Measurements from ENCODE around the gene DAPK1. TPM values are rescaled to one million over a fixed set of nuclear protein-coding genes. Genes with fewer than 3 reads are reported as not detected.

The DAPK1 gene
- total and polyA plus RNA-seq, 2 donors from 2014 or later: 15.5 to 166 TPM

- intact Hi-C loops (cut with DNase I): no loop called here
- no peaks in the 10 kb centered on the region for H3K9me3 ChIP-seq (ENCODE audit: control insufficient read depth in 2 of 3, insufficient read depth in 1 of 3, low read length in 3 of 3)
- no peak overlapping the region for H3K27ac ChIP-seq (ENCODE audit: low read depth in 2 of 2, low read length in 2 of 2)
- FAIRE-seq (no peak), DNase-seq (no peak)
- H3K4me3 ChIP-seq (ENCODE audit: low read length in 3 of 3): no peak overlapping the region
- no peaks in the 10 kb centered on the region for H3K4me1 ChIP-seq (ENCODE audit: control insufficient read depth in 2 of 3, insufficient read depth in 2 of 3, low read depth in 1 of 3, low read length in 3 of 3)
- no peak for TF ChIP-seq CTCF (IDR thresholded peaks at IDR 0.05; ENCODE audit: borderline replicate concordance, extremely low read depth, insufficient read depth)
- H3K36me3 ChIP-seq (ENCODE audit: control insufficient read depth in 2 of 3, insufficient read depth in 3 of 3, low read length in 3 of 3): peaks cover 0 to 25% (median 8%) of the 10 kb centered on the region in 3 donors
- H3K9ac ChIP-seq (ENCODE audit: low read length in 3 of 3): no peak overlapping the region
- H3K27me3 ChIP-seq (ENCODE audit: control insufficient read depth, insufficient read depth, low read length): no peaks in the 10 kb centered on the region
These were observed 235.8 kb downstream of the DAPK1 start for GRCh38 chr9:87733273-87734052.

- Histone ChIP-seq H3K4me1 (ENCODE audit: control insufficient read depth in 2 of 3, insufficient read depth in 2 of 3, low read depth in 1 of 3, low read length in 3 of 3) (no peaks in the 10 kb centered on the region), H3K27ac (ENCODE audit: low read depth in 2 of 2, low read length in 2 of 2) (no peak overlapping the region), H3K4me3 (ENCODE audit: low read length in 3 of 3) (no peak overlapping the region), H3K36me3 (ENCODE audit: control insufficient read depth in 2 of 3, insufficient read depth in 3 of 3, low read length in 3 of 3) (peaks cover 0 to 19% (median 5%) of the 10 kb centered on the region in 3 donors), H3K9me3 (ENCODE audit: control insufficient read depth in 2 of 3, insufficient read depth in 1 of 3, low read length in 3 of 3) (no peaks in the 10 kb centered on the region), H3K9ac (ENCODE audit: low read length in 3 of 3) (no peak overlapping the region), H3K27me3 (ENCODE audit: control insufficient read depth, insufficient read depth, low read length) (no peaks in the 10 kb centered on the region)
- DNase-seq: no peak
- TF ChIP-seq CTCF (IDR thresholded peaks at IDR 0.05; ENCODE audit: borderline replicate concordance, extremely low read depth, insufficient read depth): no peak
- no peak for FAIRE-seq
- intact Hi-C loops (cut with DNase I): no loop called here
These were observed 236.4 kb downstream of the DAPK1 start for GRCh38 chr9:87734106-87734505.

- TF ChIP-seq CTCF (IDR thresholded peaks at IDR 0.05; ENCODE audit: borderline replicate concordance, extremely low read depth, insufficient read depth): no peak
- H3K27me3 ChIP-seq (ENCODE audit: control insufficient read depth, insufficient read depth, low read length): no peaks in the 10 kb centered on the region
These were observed 241.9 kb downstream of the DAPK1 start for GRCh38 chr9:87739546-87739945.

More at GRCh38 chr9:87739546-87739945, 241.9 kb downstream of the DAPK1 start:
- Histone ChIP-seq H3K9ac (ENCODE audit: low read length in 3 of 3) (no peak overlapping the region), H3K27ac (ENCODE audit: low read depth in 2 of 2, low read length in 2 of 2) (no peak overlapping the region), H3K9me3 (ENCODE audit: control insufficient read depth in 2 of 3, insufficient read depth in 1 of 3, low read length in 3 of 3) (peaks cover 0 to 10% (median 0%) of the 10 kb centered on the region in 3 donors), H3K4me1 (ENCODE audit: control insufficient read depth in 2 of 3, insufficient read depth in 2 of 3, low read depth in 1 of 3, low read length in 3 of 3) (no peaks in the 10 kb centered on the region), H3K4me3 (ENCODE audit: low read length in 3 of 3) (no peak overlapping the region), H3K36me3 (ENCODE audit: control insufficient read depth in 2 of 3, insufficient read depth in 3 of 3, low read length in 3 of 3) (no peaks in the 10 kb centered on the region)
- intact Hi-C loops (cut with DNase I): no loop called here
- FAIRE-seq (no peak), DNase-seq (no peak)
